BJ (cell line): ENCODE measurements around the gene PDE4D. TPM values are rescaled to one million over a fixed set of nuclear protein-coding genes. Genes with fewer than 3 reads are reported as not detected.

Experiments
- CTCF ChIA-PET: fragments of 350-600 bp; formaldehyde crosslinking; extraction: SDS; loops from one replicate; lab custom pipeline; 2021; ENCODE audit warnings: antibody characterized with exemption, inconsistent platforms; lab: Yijun Ruan, JAX
- POLR2A ChIA-PET: fragments of 300-600 bp; sonication (Branson Sonifier 250); formaldehyde crosslinking; extraction: SDS; loops from one replicate; lab custom pipeline; 2021; ENCODE audit warnings: antibody characterized with exemption; lab: Charles Lee
- DNase-seq: peaks from one replicate; pipeline ENCODE4 v3.0.0-alpha.2; 2011; ENCODE audit warnings: low read depth
- H3K27me3 ChIP-seq: 2 replicates; pipeline ENCODE4 v1.6.0; 2011; ENCODE audit warnings: low read length; ENCODE audit not compliant: control insufficient read depth, insufficient read depth
- H3K36me3 ChIP-seq: 2 replicates; pipeline ENCODE4 v1.5.1; 2011; ENCODE audit warnings: low read length; ENCODE audit not compliant: control insufficient read depth, insufficient read depth
- H3K4me3 ChIP-seq: 2 replicates; pipeline ENCODE4 v1.5.1; 2011; ENCODE audit warnings: low read depth, mild to moderate bottlenecking, control low read depth, low read length
- polyA plus RNA-seq: library from polyadenylated mRNA; depleted of rRNA; stranded (reverse); fragments of >200 nt; gene quantifications from 2 replicates; pipeline ENCODE4 v1.2.3, GENCODE V29; 2011
- TF ChIP-seq, protein P1 (sequence below): IDR thresholded peaks from 2 replicates; pipeline ENCODE4 v1.5.1; 2011; ENCODE audit warnings: low read depth, mild to moderate bottlenecking, control low read depth, inconsistent platforms, low read length, moderate library complexity; ENCODE audit not compliant: insufficient read depth

The PDE4D gene
- polyA plus RNA-seq, 1 experiment, result 2.8 TPM

DNA sequence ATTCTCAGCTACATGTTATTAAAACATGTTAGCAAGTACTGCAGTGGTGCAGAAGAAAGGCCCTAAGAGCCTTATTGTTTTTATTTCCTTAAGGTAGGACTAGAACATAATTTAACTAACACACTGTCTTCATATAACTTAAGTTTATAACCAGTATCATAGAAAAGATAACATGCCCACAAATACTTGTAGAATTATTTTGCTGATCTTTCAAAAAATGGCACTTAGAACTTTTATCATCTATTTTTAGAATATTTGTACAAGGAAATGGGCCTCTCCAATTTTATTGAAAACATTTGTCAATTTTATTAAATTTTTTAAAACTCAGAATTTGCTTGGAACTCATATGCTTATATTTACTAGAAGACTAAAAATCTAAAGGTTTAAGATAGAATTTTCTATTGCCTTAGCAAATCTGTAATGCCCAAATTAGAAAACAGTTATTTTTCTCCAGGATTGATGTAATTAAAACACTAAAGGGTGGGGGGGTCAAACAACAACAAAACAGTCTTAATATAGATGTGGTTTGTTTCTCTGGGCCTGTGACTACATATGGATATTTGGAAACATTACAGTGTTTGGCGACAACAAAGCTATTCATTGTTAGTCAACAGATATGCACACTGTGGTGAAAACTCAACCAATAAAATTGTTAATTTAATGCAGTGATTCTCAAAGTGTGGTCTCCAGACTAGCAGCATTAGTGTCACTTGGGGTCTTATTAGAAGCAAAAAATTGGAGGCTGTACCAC is 360.4 kb downstream of the PDE4D start:
- TF ChIP-seq, protein P1, sequence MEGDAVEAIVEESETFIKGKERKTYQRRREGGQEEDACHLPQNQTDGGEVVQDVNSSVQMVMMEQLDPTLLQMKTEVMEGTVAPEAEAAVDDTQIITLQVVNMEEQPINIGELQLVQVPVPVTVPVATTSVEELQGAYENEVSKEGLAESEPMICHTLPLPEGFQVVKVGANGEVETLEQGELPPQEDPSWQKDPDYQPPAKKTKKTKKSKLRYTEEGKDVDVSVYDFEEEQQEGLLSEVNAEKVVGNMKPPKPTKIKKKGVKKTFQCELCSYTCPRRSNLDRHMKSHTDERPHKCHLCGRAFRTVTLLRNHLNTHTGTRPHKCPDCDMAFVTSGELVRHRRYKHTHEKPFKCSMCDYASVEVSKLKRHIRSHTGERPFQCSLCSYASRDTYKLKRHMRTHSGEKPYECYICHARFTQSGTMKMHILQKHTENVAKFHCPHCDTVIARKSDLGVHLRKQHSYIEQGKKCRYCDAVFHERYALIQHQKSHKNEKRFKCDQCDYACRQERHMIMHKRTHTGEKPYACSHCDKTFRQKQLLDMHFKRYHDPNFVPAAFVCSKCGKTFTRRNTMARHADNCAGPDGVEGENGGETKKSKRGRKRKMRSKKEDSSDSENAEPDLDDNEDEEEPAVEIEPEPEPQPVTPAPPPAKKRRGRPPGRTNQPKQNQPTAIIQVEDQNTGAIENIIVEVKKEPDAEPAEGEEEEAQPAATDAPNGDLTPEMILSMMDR, result no peak
- POLR2A ChIA-PET, result no interaction called here
- Histone ChIP-seq H3K4me3 (no peak overlapping the region), H3K27me3 (no peaks in the 10 kb centered on the region), H3K36me3 (no peaks in the 10 kb centered on the region)
- CTCF ChIA-PET, result no interaction called here
- DNase-seq, result no peak

DNA sequence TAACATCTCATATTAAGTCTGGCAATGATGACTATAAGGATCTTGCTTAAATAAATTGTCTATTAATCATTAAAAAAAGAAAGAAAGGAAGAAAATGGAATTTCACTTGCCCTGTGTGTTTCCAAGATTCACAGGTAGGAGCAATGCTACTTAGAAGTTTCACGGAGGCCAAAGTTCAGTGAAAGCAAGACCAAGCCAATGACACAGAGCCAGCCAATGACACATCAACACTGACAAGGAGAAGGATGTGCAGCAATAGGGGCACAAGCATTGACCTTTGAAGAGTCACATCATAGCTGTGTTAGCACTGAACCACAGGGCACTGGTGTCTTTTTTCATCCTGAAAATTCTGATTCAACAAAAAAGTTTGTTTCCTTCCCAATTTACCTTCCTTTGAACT is 364.3 kb downstream of the PDE4D start:
- TF ChIP-seq, protein P1, result no peak
- DNase-seq, result no peak
- no peaks in the 10 kb centered on the region for H3K27me3 ChIP-seq
- no peak overlapping the region for H3K4me3 ChIP-seq
- POLR2A ChIA-PET, result no interaction called here
- H3K36me3 ChIP-seq, result no peaks in the 10 kb centered on the region
- CTCF ChIA-PET, result interaction anchor here (0.7 kb wide), 1 partner anchor 17 kb away, joined by 4 read pairs; no protein-coding TSS in a partner anchor

DNA sequence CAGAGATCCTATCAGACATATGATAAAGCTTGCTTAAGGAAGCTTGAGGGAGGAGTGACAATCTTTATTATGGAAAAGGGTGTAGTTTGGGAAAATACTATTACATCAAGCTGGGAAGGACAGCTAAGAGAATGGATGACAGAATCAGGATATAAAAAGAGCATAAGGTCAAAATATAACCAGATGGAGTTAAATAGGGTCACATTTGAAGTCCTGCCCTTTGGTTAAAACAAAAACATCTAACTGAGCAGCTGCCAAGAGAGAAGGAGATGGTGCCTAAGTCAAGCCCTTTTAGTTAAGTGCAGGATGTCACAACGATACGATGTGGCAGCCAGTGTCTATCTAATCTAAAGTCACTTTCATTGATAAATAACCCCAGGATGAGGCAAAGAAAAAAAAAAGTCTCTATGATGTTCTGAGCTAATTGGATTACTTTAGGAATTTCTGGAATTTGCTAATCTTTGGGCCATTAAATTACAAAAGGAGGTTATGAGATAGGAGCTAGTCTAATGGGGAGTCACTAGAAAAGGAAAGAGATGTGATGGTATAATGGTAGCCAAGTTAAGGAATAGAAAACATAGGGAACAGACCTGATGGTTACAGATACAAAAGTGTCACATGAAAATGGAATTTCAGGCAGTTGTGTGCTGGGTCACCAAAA is 365.2 kb downstream of the PDE4D start:
- Histone ChIP-seq H3K36me3 (no peaks in the 10 kb centered on the region), H3K4me3 (no peak overlapping the region), H3K27me3 (no peaks in the 10 kb centered on the region)
- ChIA-PET POLR2A (no interaction called here), CTCF (no interaction called here)
- TF ChIP-seq, protein P1, result no peak
- DNase-seq, result no peak

DNA sequence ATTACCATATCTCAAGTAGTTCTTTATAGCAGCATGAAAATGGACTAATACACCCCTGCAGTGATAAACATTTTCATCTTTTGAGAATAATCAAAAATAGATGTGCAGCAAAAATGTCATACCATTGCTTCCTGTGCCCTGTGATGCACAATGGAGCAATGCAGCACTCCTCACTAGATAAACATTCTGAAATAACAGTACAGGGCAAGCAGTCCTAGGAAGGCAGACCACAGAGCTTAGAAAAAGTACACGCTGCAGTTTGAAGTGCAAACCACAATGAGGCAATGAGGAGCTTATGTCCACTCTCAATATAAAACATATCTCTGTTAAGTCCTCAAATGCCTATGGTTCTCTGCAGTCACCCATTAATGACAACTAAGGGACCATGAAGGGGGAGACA is 367.6 kb downstream of the PDE4D start:
- ChIA-PET CTCF (interaction anchor here (1.2 to 1.4 kb wide), 2 partner anchors 87 to 136 kb away, joined by 3 to 4 read pairs; no protein-coding TSS in a partner anchor), POLR2A (no interaction called here)
- DNase-seq, result no peak
- no peaks in the 10 kb centered on the region for H3K36me3 ChIP-seq
- no peaks in the 10 kb centered on the region for H3K27me3 ChIP-seq
- H3K4me3 ChIP-seq, result no peak overlapping the region
- TF ChIP-seq, protein P1, result no peak

DNA sequence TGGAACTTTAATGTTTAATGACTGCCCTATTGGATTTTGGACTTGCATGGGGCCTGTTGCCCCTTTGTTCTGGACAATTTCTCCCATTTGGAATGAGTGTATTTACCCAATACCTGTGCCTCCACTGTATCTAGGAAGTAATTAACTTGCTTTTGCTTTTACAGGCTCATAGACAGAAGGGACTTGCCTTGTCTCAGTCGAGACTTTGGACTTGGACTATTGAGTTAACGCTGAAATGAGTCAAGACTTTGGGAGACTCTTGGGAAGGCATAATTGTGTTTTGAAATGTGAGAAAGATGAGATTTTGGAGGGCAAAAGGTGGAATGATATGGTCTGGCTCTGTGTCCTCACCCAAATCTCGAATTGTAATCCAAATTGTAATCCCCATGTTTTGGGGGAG is 368.2 kb downstream of the PDE4D start:
- POLR2A ChIA-PET, result no interaction called here
- DNase-seq, result no peak
- Histone ChIP-seq H3K4me3 (no peak overlapping the region), H3K27me3 (no peaks in the 10 kb centered on the region), H3K36me3 (no peaks in the 10 kb centered on the region)
- TF ChIP-seq, protein P1, result no peak
- CTCF ChIA-PET, result no interaction called here
